Kidney tubule cell (primary cell): ENCODE measurements around the gene FAS.
"Not testable (repeated sequence)": the region's sequence is repeated elsewhere in the genome, so short reads cannot be mapped to it uniquely, and the experiment has no call there.

Experiments used
- DNase-seq: peaks from one replicate; pipeline ENCODE4 v3.0.0-alpha.2; 2018; ENCODE audit warnings: low spot score

Gene FAS

GRCh38 chr10:88992921-88993524 is 2.4 kb downstream of the FAS start:
- DNase-seq = peak; percentile 46

- peak; percentile 53 for DNase-seq
Observed at GRCh38 chr10:88994019-88994418, 3.4 kb downstream of the FAS start.

- DNase-seq = no peak
Observed at GRCh38 chr10:88995156-88995876, 4.7 kb downstream of the FAS start.

- no peak for DNase-seq
Observed at GRCh38 chr10:88996927-88997326, 6.3 kb downstream of the FAS start.

- no peak for DNase-seq
Observed at GRCh38 chr10:88999625-89000024, 9.0 kb downstream of the FAS start.

GRCh38 chr10:89001024-89001728 is 10.6 kb downstream of the FAS start:
- DNase-seq = no peak

GRCh38 chr10:89001729-89002072 is 11.1 kb downstream of the FAS start:
- no peak for DNase-seq

GRCh38 chr10:89002226-89002978 is 11.8 kb downstream of the FAS start:
- DNase-seq = no peak

GRCh38 chr10:89003344-89003743 is 12.7 kb downstream of the FAS start:
- DNase-seq = no peak

- no peak for DNase-seq
Observed at GRCh38 chr10:89007129-89007893, 16.7 kb downstream of the FAS start.

GRCh38 chr10:89018700-89019346 is 28.2 kb downstream of the FAS start:
- DNase-seq = not testable (repeated sequence)

GRCh38 chr10:89019569-89020327 is 29.1 kb downstream of the FAS start:
- no peak for DNase-seq

- peak; percentile 43 for DNase-seq
Observed at GRCh38 chr10:89021526-89021925, 30.9 kb downstream of the FAS start.

- peak; percentile 73 for DNase-seq
Observed at GRCh38 chr10:89022734-89023133, 32.1 kb downstream of the FAS start.

- DNase-seq = no peak
Observed at GRCh38 chr10:89025453-89025852, 34.9 kb downstream of the FAS start.

GRCh38 chr10:89029181-89029580 is 38.6 kb downstream of the FAS start:
- DNase-seq = no peak

- DNase-seq = peak; percentile 76
Observed at GRCh38 chr10:89029785-89030437, 39.3 kb downstream of the FAS start.

GRCh38 chr10:89030791-89031190 is 40.2 kb downstream of the FAS start:
- DNase-seq = no peak

- peak; percentile 85 for DNase-seq
Observed at GRCh38 chr10:89032141-89032891, 41.7 kb downstream of the FAS start.
